ENCODE results near the gene THOC7. TPM values are rescaled to one million over a fixed set of nuclear protein-coding genes. Genes with fewer than 3 reads are reported as not detected.

THOC7 gene
- polyA plus RNA-seq, 3 donors, result 22.2 to 74.8 (median 70.1) TPM

DNA sequence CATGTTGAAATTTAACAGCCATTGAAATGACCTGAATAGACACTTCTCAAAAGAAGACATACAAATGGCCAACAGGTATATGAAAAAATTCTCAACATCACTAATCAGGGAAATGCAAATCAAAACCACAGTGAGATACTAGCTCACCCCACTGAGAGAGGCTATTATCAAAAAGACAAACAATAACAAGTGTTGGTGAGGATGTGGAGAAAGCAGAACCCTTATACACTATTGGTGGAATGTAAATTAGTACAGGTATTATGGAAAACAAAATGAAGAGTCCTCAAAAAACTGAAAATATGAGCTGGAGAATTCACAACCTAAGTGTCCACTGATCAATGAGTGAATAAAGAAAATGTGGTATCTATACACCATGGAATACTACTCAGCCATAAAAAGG lies 21.5 kb downstream of the THOC7 start:
- no peaks in the 10 kb centered on the region for H3K27me3 Mint-ChIP-seq (ENCODE audit: low read depth in 3 of 3)

DNA sequence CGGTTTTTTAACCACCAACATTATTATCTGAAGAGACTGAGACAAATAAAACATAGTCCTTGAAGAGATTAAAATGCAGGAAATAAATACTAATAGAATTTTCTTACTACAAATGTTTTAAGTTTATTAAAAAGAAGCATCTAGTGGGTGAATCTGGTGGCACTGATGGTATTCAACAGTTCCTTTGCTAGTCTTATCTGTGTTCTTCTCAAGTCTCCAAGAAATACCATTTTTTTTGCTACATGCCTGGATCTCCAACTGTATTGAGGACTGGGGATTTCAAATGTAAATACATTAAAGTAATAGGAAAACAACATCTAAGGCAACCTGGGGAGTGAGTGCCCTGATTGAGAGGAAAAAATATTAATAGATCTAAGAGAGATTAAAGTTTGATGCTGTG lies 21.9 kb downstream of the THOC7 start:
- Mint-ChIP-seq H3K27ac (no peak overlapping the region), H3K9me3 (peaks cover 0 to 9% (median 2%) of the 10 kb centered on the region in 7 donors), H3K4me3 (no peak overlapping the region), H3K27me3 (ENCODE audit: low read depth in 3 of 3) (no peaks in the 10 kb centered on the region), H3K36me3 (peaks cover 3 to 8% of the 10 kb centered on the region in 2 donors), H3K4me1 (no peaks in the 10 kb centered on the region)
- Histone ChIP-seq H4K20me1 (ENCODE audit: insufficient read depth, low read length) (peaks cover 9% of the 10 kb centered on the region), H3K4me2 (replicated peaks; ENCODE audit: extremely low read depth, low read length, poor library complexity, severe bottlenecking) (no peak overlapping the region), H3K9ac (ENCODE audit: insufficient read depth, low read length, poor library complexity, severe bottlenecking) (no peak overlapping the region), H3K79me2 (ENCODE audit: insufficient read depth, low read length) (peaks cover 20% of the 10 kb centered on the region), H3K27ac (ENCODE audit: low read depth in 1 of 2, low read length in 2 of 2) (no peak overlapping the region), H2AFZ (ENCODE audit: insufficient read depth, low read depth, low read length, poor library complexity, severe bottlenecking) (no peak overlapping the region), H3K4me3 (replicated peaks in 1 of 3; ENCODE audit: low read depth in 2 of 3, low read length in 3 of 3) (no peak overlapping the region), H3K4me1 (ENCODE audit: control insufficient read depth in 1 of 2, insufficient read depth in 2 of 2, low read length in 2 of 2) (no peaks in the 10 kb centered on the region), H3K27me3 (ENCODE audit: control insufficient read depth in 2 of 2, insufficient read depth in 2 of 2, low read length in 2 of 2) (no peaks in the 10 kb centered on the region), H3K9me3 (replicated peaks in 1 of 2; ENCODE audit: control insufficient read depth in 1 of 2, insufficient read depth in 1 of 2, low read length in 2 of 2) (no peaks in the 10 kb centered on the region), H3K36me3 (replicated peaks in 1 of 2; ENCODE audit: control insufficient read depth in 1 of 2, insufficient read depth in 2 of 2, low read length in 2 of 2) (peaks cover 0 to 9% of the 10 kb centered on the region in 2 donors)
- no peak for DNase-seq
- WGBS (ENCODE audit: insufficient coverage), result no CpG with 5 or more reads among the region's 1 CpG
- TF ChIP-seq, protein P1, sequence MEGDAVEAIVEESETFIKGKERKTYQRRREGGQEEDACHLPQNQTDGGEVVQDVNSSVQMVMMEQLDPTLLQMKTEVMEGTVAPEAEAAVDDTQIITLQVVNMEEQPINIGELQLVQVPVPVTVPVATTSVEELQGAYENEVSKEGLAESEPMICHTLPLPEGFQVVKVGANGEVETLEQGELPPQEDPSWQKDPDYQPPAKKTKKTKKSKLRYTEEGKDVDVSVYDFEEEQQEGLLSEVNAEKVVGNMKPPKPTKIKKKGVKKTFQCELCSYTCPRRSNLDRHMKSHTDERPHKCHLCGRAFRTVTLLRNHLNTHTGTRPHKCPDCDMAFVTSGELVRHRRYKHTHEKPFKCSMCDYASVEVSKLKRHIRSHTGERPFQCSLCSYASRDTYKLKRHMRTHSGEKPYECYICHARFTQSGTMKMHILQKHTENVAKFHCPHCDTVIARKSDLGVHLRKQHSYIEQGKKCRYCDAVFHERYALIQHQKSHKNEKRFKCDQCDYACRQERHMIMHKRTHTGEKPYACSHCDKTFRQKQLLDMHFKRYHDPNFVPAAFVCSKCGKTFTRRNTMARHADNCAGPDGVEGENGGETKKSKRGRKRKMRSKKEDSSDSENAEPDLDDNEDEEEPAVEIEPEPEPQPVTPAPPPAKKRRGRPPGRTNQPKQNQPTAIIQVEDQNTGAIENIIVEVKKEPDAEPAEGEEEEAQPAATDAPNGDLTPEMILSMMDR (IDR thresholded peaks at IDR 0.05), result no peak
- intact Hi-C loops (cut with micrococcal nuclease), result no loop called here

More for the DNA sequence above, 21.5 kb downstream of the THOC7 start:
- Histone ChIP-seq H3K4me2 (replicated peaks; ENCODE audit: extremely low read depth, low read length, poor library complexity, severe bottlenecking) (no peak overlapping the region), H3K4me1 (ENCODE audit: control insufficient read depth in 1 of 2, insufficient read depth in 2 of 2, low read length in 2 of 2) (no peaks in the 10 kb centered on the region), H3K9me3 (replicated peaks in 1 of 2; ENCODE audit: control insufficient read depth in 1 of 2, insufficient read depth in 1 of 2, low read length in 2 of 2) (no peaks in the 10 kb centered on the region), H3K4me3 (replicated peaks in 1 of 3; ENCODE audit: low read depth in 2 of 3, low read length in 3 of 3) (no peak overlapping the region), H3K79me2 (ENCODE audit: insufficient read depth, low read length) (peaks cover 20% of the 10 kb centered on the region), H3K27ac (ENCODE audit: low read depth in 1 of 2, low read length in 2 of 2) (no peak overlapping the region), H4K20me1 (ENCODE audit: insufficient read depth, low read length) (peaks cover 9% of the 10 kb centered on the region), H3K27me3 (ENCODE audit: control insufficient read depth in 2 of 2, insufficient read depth in 2 of 2, low read length in 2 of 2) (no peaks in the 10 kb centered on the region), H3K36me3 (replicated peaks in 1 of 2; ENCODE audit: control insufficient read depth in 1 of 2, insufficient read depth in 2 of 2, low read length in 2 of 2) (peaks cover 0 to 9% of the 10 kb centered on the region in 2 donors), H3K9ac (ENCODE audit: insufficient read depth, low read length, poor library complexity, severe bottlenecking) (no peak overlapping the region), H2AFZ (ENCODE audit: insufficient read depth, low read depth, low read length, poor library complexity, severe bottlenecking) (no peak overlapping the region)
- DNase-seq, result no peak
- Mint-ChIP-seq H3K9me3 (peaks cover 0 to 9% (median 2%) of the 10 kb centered on the region in 7 donors), H3K4me1 (no peaks in the 10 kb centered on the region), H3K4me3 (no peak overlapping the region), H3K27ac (no peak overlapping the region), H3K36me3 (peaks cover 2 to 7% of the 10 kb centered on the region in 2 donors)
- TF ChIP-seq, protein P1 (IDR thresholded peaks at IDR 0.05), result no peak
- intact Hi-C loops (cut with micrococcal nuclease), result no loop called here

All from CD14-positive monocyte (primary cell).